Type B pancreatic cell (in vitro differentiated cells): ENCODE results near the gene OIP5. TPM values are rescaled to one million over a fixed set of nuclear protein-coding genes. Genes with fewer than 3 reads are reported as not detected.
"Not testable (repeated sequence)": the region's sequence is repeated elsewhere in the genome, so short reads cannot be mapped to it uniquely, and the experiment has no call there.

Experiments used
- DNase-seq: peaks from one replicate; pipeline ENCODE4 v3.0.0; 2021; ENCODE audit warnings: mixed read lengths; ENCODE audit not compliant: unreplicated experiment; ENCODE audit errors: extremely low spot score
- H3K27ac Mint-ChIP-seq: 2 replicates; pipeline ENCODE4 v1.8.0; 2021; ENCODE audit warnings: mild to moderate bottlenecking, mixed read lengths
- H3K27me3 Mint-ChIP-seq: 2 replicates; pipeline ENCODE4 v1.8.0; 2021; ENCODE audit warnings: mixed read lengths
- H3K36me3 Mint-ChIP-seq: 2 replicates; pipeline ENCODE4 v1.8.0; 2021; ENCODE audit warnings: mixed read lengths
- H3K4me1 Mint-ChIP-seq: one replicate; pipeline ENCODE4 v1.8.0; 2021; ENCODE audit warnings: mixed read lengths; ENCODE audit not compliant: unreplicated experiment
- H3K4me3 Mint-ChIP-seq: 2 replicates; pipeline ENCODE4 v1.8.0; 2021; ENCODE audit warnings: mild to moderate bottlenecking, mixed read lengths
- H3K9me3 Mint-ChIP-seq: 2 replicates; pipeline ENCODE4 v1.8.0; 2021; ENCODE audit warnings: mixed read lengths
- total RNA-seq: library from RNA; stranded (reverse); gene quantifications from 2 replicates; pipeline ENCODE4 v1.2.1, GENCODE V29; 2021; ENCODE audit warnings: low replicate concordance
- TF ChIP-seq, protein P1 (sequence below): fragments of 200-600 bp; sonication (generic); conservative IDR thresholded peaks from 2 replicates; pipeline ENCODE4 v1.5.0; 2021; ENCODE audit warnings: antibody characterized with exemption, mild to moderate bottlenecking

The OIP5 gene
- total RNA-seq, 1 donor from 2014 or later = 15.8 TPM

DNA sequence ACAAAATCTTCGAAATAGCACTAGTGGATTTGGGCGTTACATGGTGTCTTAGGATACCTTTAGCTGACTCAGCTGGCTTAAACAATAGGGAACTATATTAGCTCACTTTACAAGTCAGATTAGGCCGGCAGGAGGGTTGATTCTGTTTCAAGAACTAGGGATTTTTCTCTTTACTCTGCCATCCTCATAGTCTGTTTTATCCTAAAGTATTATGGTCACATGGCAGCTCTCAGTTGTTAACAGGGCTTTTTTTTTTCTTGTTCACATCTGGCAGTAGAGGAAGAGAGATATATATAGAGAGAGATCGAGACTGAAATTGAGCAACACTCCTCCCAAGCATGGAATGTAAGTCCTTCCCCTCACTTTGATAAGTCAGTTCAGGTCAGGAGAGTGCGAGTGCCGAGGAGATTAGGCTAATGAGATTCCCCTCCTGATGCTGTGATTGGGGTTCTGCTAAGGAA lies 68.5 kb downstream of the OIP5 start:
- Mint-ChIP-seq H3K4me3 (no peak overlapping the region), H3K36me3 (peaks cover 20% of the 10 kb centered on the region), H3K27ac (peak overlapping the region; percentile 83), H3K9me3 (no peaks in the 10 kb centered on the region), H3K4me1 (peaks cover 7% of the 10 kb centered on the region), H3K27me3 (no peaks in the 10 kb centered on the region)
- TF ChIP-seq, protein P1, sequence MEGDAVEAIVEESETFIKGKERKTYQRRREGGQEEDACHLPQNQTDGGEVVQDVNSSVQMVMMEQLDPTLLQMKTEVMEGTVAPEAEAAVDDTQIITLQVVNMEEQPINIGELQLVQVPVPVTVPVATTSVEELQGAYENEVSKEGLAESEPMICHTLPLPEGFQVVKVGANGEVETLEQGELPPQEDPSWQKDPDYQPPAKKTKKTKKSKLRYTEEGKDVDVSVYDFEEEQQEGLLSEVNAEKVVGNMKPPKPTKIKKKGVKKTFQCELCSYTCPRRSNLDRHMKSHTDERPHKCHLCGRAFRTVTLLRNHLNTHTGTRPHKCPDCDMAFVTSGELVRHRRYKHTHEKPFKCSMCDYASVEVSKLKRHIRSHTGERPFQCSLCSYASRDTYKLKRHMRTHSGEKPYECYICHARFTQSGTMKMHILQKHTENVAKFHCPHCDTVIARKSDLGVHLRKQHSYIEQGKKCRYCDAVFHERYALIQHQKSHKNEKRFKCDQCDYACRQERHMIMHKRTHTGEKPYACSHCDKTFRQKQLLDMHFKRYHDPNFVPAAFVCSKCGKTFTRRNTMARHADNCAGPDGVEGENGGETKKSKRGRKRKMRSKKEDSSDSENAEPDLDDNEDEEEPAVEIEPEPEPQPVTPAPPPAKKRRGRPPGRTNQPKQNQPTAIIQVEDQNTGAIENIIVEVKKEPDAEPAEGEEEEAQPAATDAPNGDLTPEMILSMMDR = no peak
- DNase-seq = no peak

- DNase-seq = no peak
- no peak overlapping the region for H3K27ac Mint-ChIP-seq
- H3K36me3 Mint-ChIP-seq = peaks cover 24% of the 10 kb centered on the region
- H3K9me3 Mint-ChIP-seq = no peaks in the 10 kb centered on the region
- H3K4me1 Mint-ChIP-seq = peaks cover 10% of the 10 kb centered on the region
- H3K4me3 Mint-ChIP-seq = no peak overlapping the region
- no peaks in the 10 kb centered on the region for H3K27me3 Mint-ChIP-seq
- TF ChIP-seq, protein P1 = no peak
These were observed 69.8 kb downstream of the OIP5 start for GRCh38 chr15:41262571-41262970.

GRCh38 chr15:41260924-41261323 lies 71.5 kb downstream of the OIP5 start:
- not testable (repeated sequence) for H3K9me3 Mint-ChIP-seq, H3K4me3 Mint-ChIP-seq, H3K27me3 Mint-ChIP-seq, DNase-seq
- Mint-ChIP-seq H3K27ac (peak overlapping the region; percentile 50), H3K4me1 (peaks cover 14% of the 10 kb centered on the region), H3K36me3 (peaks cover 16% of the 10 kb centered on the region)

DNA sequence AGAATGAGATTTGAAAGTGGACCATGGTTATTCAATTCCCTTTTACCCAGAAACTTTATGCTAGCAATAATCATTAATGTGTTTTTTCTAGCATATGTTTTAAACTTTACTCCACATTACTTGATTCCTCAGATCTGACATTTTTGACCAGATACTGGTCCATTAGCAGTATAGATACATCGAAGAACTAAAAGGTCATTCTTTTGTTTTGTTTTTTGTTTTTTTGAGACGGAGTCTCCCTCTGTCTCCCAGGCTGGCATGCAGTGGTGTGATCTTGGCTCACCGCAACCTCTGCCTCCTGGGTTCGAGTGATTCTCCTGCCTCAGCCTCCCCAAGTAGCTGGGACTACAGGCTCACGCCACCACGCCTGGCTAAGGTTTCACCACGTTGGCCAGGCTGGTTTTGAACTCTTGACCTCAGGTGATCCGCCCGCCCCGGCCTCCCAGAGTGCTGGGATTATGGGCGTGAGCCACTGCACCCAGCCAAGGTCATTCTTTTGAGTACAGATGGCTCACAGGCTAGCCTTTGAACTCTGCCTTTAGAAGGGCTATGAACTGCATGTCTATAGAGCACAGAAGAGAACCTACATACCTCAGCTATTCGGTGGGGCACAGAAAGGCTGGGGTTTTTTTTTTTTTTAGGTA lies 72.7 kb downstream of the OIP5 start:
- H3K27me3 Mint-ChIP-seq = no peaks in the 10 kb centered on the region
- H3K4me1 Mint-ChIP-seq = peaks cover 14% of the 10 kb centered on the region
- peak overlapping the region; percentile 93 for H3K27ac Mint-ChIP-seq
- peaks cover 16% of the 10 kb centered on the region for H3K36me3 Mint-ChIP-seq
- no peaks in the 10 kb centered on the region for H3K9me3 Mint-ChIP-seq
- TF ChIP-seq, protein P1 = no peak
- DNase-seq = no peak
- H3K4me3 Mint-ChIP-seq = no peak overlapping the region

Other genes starting within 250 kb of the OIP5 start
- gene INO80, start 216.3 kb downstream of the OIP5 start, total RNA-seq = 19.7 and 22.3 TPM in 2 replicates
- gene EXD1, start 101.8 kb downstream of the OIP5 start, total RNA-seq = not detected in 2 replicates
- gene CHP1, start 101.3 kb downstream of the OIP5 start, total RNA-seq = 89.6 and 114 TPM in 2 replicates
- 38.8 and 113 TPM in 2 replicates for gene NUSAP1, start 290 bp upstream of the OIP5 start, total RNA-seq
- 17.5 and 19.4 TPM in 2 replicates for gene NDUFAF1, start 69.9 kb upstream of the OIP5 start, total RNA-seq
- gene RTF1, start 84.5 kb upstream of the OIP5 start, total RNA-seq = 39.8 and 54.4 TPM in 2 replicates
- 1.5 and 1.9 TPM in 2 replicates for gene ITPKA, start 161.3 kb upstream of the OIP5 start, total RNA-seq
- gene LTK, start 181.2 kb upstream of the OIP5 start, total RNA-seq = 0.51 and 0.55 TPM in 2 replicates
- 54.4 and 68.3 TPM in 2 replicates for gene RPAP1, start 211.7 kb upstream of the OIP5 start, total RNA-seq
- gene TYRO3, start 226.6 kb upstream of the OIP5 start, total RNA-seq = 43.0 and 44.1 TPM in 2 replicates